IMR-90 (cell line): Measurements from ENCODE around the gene ZMYND11.
"Not testable (repeated sequence)": the region's sequence is repeated elsewhere in the genome, so short reads cannot be mapped to it uniquely, and the experiment has no call there.

Experiments used
- BHLHE40 ChIP-seq: fragments of 150-350 bp; IDR thresholded peaks from 2 replicates; pipeline ENCODE4 v1.6.1; 2016; ENCODE audit warnings: mild to moderate bottlenecking, low read depth, low read length
- CTCF ChIP-seq: conservative IDR thresholded peaks from 2 replicates; pipeline ENCODE4 v1.5.1; 2012; ENCODE audit warnings: mild to moderate bottlenecking, low read depth, low read length, improper control_type of control experiment
- FOS ChIP-seq: fragments of 150-350 bp; IDR thresholded peaks from 2 replicates; pipeline ENCODE4 v1.6.1; 2016; ENCODE audit warnings: low read depth, low read length
- POLR2A ChIP-seq: IDR thresholded peaks from 2 replicates; pipeline ENCODE4 v1.6.1; 2012; ENCODE audit warnings: mild to moderate bottlenecking, low read depth, low read length
- RAD21 ChIP-seq: IDR thresholded peaks from 2 replicates; pipeline ENCODE4 v1.6.1; 2012; ENCODE audit warnings: low read length, improper control_type of control experiment
- RCOR1 ChIP-seq: IDR thresholded peaks from 2 replicates; pipeline ENCODE4 v1.6.1; 2012; ENCODE audit warnings: mild to moderate bottlenecking, low read length, improper control_type of control experiment; ENCODE audit not compliant: insufficient replicate concordance
- SMC3 ChIP-seq: fragments of 150-350 bp; IDR thresholded peaks from 2 replicates; pipeline ENCODE4 v1.6.1; 2016; ENCODE audit warnings: low read depth, mild to moderate bottlenecking, antibody characterized with exemption, low read length, moderate library complexity
- USF2 ChIP-seq: fragments of 150-350 bp; IDR thresholded peaks from 2 replicates; pipeline ENCODE4 v1.6.1; 2017; ENCODE audit warnings: mild to moderate bottlenecking, antibody characterized with exemption, low read length, low read depth

- not testable (repeated sequence) for TF ChIP-seq POLR2A, USF2, CTCF, FOS, RAD21, SMC3, RCOR1, BHLHE40
Observed at GRCh38 chr10:264160-265073, 129.2 kb downstream of the ZMYND11 start.
